HG03378 (cell line): ENCODE results near the gene NRDE2.
A peak's percentile ranks its signal among the peaks of the same experiment; 100 is the strongest.

ENCODE experiments used
- ATAC-seq: cut with Tn5 transposase; IDR thresholded peaks from one replicate; pipeline ENCODE4 v1.9.1; 2021; ENCODE audit warnings: mild to moderate bottlenecking, moderate library complexity; ENCODE audit not compliant: unreplicated experiment

NRDE2 gene

DNA sequence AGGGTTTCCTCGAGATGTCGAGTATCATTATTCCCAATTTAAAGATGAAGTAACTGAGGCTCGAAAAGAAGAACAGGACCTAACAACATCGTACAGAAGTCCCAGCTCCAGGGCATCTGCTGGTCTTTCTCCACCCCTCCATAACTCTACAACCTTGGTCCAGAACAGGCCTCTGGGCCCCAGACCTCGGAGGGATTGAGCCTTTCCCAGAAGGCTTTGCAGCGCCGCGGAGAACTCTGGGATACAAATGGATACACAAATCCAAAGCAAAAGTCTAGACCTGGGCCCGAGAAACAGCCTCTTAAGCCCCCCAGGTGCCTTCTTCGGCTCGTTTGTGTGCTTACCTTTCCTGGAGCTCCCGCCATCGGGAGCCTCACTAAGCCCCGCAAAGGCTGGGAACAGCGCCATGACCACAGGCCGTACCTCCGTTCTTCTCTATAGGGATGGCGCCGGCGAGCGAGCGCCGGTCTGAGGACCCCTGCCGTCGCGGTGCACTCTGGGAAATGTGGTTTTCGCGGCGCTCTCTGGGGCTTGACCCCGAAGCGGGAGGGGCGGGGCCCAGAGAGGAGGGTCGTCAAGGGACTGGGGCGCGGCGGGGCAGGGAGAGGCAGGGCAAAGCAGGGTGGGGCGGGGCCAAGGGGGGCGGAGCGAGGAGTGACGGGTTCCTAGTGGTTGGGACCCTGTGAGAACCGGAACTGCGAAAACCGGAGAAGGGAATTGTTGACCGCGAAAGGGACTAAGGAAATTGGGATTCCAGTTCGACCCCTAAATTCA, at the start of gene NRDE2:
NRDE2 (minus strand) TSS at position 445 of the 774 bp plus-strand sequence; CDS start at position 408, 37 bp downstream.
- ATAC-seq, result peak; percentile 87

- no peak for ATAC-seq
Measured at GRCh38 chr14:90381011-90381786, 49.5 kb upstream of the NRDE2 start.

DNA sequence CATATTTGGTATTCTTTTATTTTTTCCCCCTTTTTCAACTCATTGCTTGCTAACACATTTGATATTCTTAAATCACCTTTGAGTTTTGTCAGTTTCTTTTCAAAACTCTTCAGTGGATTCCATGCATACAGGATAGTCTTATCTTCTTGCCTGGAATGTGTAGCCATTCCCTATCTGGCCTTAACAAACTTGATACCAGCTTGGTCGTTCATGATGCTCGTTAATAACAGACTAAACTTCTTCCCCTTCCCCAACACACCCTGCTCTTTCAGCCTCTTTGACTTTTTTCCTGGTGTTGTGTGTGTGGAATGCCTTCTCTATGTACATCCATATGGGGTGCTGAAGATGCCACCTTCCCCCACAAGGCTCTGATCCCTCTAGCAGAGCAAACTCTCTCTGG, 47.4 kb upstream of the NRDE2 start:
- ATAC-seq, result no peak

- ATAC-seq, result no peak
Measured at GRCh38 chr14:90378249-90378648, 46.5 kb upstream of the NRDE2 start.

GRCh38 chr14:90375934-90376333, 44.2 kb upstream of the NRDE2 start:
- no peak for ATAC-seq

DNA sequence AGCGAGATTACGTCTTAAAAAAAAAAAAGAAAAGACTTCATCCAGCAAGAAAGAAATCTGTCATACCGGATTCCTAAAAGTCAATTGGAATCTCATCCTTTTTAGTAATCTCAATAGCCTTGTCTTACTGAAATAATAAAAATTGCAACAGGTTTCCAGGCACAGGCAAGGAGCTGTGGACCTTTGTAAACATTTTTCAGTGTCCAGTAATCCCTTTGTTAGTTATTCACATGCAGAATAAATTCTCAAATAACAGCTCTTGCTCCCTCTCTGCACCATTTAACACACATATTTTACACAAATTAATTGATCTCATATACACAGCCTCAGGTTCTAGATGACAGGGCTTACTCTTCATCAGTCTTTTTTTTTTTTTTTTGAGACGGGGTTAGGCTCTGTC, 43.1 kb upstream of the NRDE2 start:
- ATAC-seq, result no peak

DNA sequence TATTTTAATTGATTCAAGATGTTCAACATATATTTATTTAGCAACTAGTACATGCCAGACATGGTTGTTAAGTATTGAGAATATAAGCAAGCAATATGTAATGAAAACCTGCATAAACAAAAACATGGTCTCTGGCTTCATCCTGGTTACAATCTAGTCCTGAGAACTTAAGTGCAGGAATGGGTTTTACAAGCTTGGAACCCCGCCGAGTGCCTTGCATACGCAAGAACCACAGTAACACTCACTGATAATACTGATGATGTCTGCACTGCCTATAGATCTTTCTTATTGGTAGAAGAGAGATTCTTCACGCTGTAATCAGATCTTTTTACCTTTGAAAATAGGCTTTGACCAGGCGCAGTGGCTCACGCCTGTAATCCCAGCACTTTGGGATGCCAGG, 42.1 kb upstream of the NRDE2 start:
- no peak for ATAC-seq

GRCh38 chr14:90368946-90369721, 37.4 kb upstream of the NRDE2 start:
- ATAC-seq, result no peak

DNA sequence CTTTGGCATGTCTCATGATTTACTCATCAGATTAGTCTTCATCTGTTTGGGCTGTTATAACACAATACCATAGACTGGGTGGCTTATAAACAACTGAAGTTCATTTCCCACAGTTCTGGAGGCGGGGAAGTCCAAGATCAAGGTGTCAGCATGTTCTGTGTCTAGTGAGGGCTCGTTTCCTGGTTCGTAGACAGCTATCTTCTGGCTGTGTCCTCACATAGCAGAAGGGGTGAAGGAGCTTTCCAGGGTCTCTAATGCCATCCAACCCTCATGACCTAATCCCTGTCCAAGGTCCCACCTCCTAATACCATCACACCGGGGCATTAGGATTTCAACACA, 30.8 kb upstream of the NRDE2 start:
- no peak for ATAC-seq

DNA sequence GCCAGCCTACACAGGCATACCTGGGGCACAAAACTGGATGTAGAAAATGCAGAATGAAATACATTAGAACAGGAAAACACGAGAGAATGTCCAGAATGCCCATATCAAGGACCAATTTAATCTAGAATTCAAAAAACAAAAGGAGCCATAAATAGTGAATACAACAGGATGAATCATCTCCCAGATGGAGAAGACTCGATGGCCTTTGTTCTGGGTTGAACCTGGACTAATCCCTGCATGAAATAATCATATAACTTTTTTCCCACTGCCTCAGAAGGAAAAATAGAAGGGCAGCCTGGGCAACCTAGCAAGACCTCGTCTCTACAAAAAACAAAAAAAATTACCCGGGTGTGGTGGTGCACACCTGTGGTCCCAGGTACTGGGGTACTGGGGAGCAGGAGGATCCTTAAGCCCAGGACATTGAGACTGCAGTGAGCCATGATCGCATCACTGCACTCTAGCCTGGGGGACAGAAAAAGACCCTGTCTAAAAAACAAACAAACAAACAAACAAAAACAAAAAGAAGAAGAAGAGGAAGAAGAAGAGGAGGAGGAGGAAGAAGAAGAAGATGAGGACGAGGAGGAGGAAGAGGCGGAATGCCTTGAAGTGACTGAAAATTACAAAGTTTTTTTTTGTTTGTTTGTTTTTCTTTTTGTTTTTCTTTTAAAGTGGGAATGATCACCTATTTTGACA, 30.3 kb upstream of the NRDE2 start:
- ATAC-seq, result no peak

- ATAC-seq, result no peak
Measured at GRCh38 chr14:90358359-90358758, 26.6 kb upstream of the NRDE2 start.

GRCh38 chr14:90356925-90357324, 25.2 kb upstream of the NRDE2 start:
- ATAC-seq, result no peak

- no peak for ATAC-seq
Measured at GRCh38 chr14:90355540-90356518, 24.1 kb upstream of the NRDE2 start.

DNA sequence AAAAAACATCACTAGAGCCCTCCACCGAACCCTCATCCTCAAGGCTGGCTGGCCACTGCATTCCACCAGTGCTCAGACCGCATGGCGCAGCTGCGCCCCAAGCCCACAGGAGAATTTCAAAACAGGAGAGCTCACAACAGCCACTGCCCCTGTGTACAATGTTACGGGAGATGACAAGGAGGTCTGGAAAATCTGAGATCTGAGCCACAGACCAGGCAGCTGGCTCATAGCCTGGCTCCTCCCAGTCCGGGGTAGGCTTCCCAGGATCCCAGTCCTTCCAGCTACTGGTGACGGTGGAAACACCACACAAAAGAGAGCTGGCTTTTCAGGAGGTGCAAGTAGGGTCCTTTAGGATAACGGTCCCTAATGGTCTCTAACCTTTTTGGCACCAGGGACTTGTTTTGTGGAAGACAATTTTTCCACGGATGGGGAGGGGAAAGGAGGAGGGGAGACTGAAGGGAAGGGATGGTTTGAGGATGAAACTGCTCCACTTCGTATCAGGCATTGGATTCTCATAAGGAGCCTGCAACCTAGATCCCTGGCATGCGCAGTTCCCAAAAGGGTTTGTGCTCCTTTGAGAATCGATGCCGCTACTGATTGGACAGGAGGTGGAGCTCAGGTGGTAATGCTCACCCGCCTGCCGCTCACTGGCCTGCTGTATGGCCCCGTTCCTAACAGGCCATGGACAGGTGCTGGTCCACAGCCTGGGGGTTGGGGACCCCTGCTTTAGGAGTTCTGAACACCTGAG, 23.0 kb upstream of the NRDE2 start:
- no peak for ATAC-seq

GRCh38 chr14:90349739-90350138, 18.0 kb upstream of the NRDE2 start:
- no peak for ATAC-seq

DNA sequence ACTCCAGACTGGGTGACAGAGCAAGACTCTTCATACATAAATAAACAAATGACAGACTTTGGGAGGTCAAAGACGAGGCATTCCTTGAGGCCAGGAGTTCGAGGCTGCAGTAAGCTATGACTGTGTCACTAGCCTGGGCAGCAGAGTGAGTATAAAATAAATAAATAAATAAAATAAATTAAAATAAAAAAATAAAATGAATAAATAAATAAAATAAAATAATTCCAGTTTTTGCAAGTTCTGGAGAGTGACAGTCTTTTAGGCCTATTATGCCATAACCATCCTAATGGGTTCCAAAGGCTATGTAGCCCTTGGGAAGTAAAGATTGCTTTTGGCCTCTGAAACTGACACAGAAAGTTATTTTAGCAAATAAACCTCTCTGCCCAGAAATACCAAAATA, 16.5 kb upstream of the NRDE2 start:
- no peak for ATAC-seq

DNA sequence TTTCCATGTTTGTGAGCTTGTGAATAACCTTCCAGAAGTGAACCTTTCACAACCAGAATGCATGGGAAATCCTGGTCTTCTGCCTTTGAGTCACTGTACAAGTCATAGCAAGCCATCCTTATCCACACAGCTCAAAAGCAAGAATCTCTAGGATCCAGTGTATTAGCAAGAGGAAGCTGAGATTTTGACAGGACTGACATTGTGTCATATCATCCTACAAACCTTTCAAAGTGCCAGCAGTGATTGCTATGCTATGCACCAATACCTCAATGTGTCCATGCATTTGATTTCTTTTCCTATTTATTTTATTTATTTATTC, 13.5 kb upstream of the NRDE2 start:
- ATAC-seq, result no peak

GRCh38 chr14:90344331-90345238, 12.8 kb upstream of the NRDE2 start:
- no peak for ATAC-seq
